HepG2 (cell line): ENCODE data around the gene ISG20L2. TPM values are rescaled to one million over a fixed set of nuclear protein-coding genes. Genes with fewer than 3 reads are reported as not detected.

Experiments used
- CHCHD3 ChIP-seq: sonication (generic); formaldehyde crosslinking; IDR thresholded peaks from 2 replicates; pipeline ENCODE4 v1.8.0; 2022; ENCODE audit warnings: mild to moderate bottlenecking, missing genetic modification reagents, moderate library complexity
- DBP ChIP-seq: sonication (generic); formaldehyde crosslinking; IDR thresholded peaks from 2 replicates; pipeline ENCODE4 v1.4.0; 2020; ENCODE audit warnings: missing genetic modification reagents; ENCODE audit errors: not compliant biosample characterization
- EEA1 ChIP-seq: sonication (generic); formaldehyde crosslinking; IDR thresholded peaks from 2 replicates; pipeline ENCODE4 v1.5.1; 2020; ENCODE audit warnings: mild to moderate bottlenecking, missing genetic modification reagents, borderline replicate concordance
- IKZF1 ChIP-seq: fragments of 450-650 bp; IDR thresholded peaks from 2 replicates; pipeline ENCODE4 v1.7.1; 2016
- JUN ChIP-seq: sonication (generic); formaldehyde crosslinking; IDR thresholded peaks from 2 replicates; pipeline ENCODE4 v1.4.0; 2020; ENCODE audit warnings: mild to moderate bottlenecking, missing genetic modification reagents
- MAZ ChIP-seq, 2 experiments: sonication (generic) in 1 of 2; formaldehyde crosslinking in 1 of 2; IDR thresholded peaks; 2 replicates each; pipeline versions ENCODE4 v1.5.0 to v1.6.1; 2012 to 2020; ENCODE audit warnings: low read depth in 2 of 2, mild to moderate bottlenecking in 2 of 2, borderline replicate concordance in 1 of 2, improper control_type of control experiment in 1 of 2, low read length in 1 of 2, missing genetic modification reagents in 1 of 2, moderate library complexity in 1 of 2
- MTA1 ChIP-seq: sonication (generic); formaldehyde crosslinking; IDR thresholded peaks from 2 replicates; pipeline ENCODE4 v1.4.0; 2020; ENCODE audit warnings: missing genetic modification reagents, mild to moderate bottlenecking, borderline replicate concordance
- NR3C1 ChIP-seq: sonication (generic); formaldehyde crosslinking; IDR thresholded peaks from 2 replicates; pipeline ENCODE4 v1.4.0; 2020; ENCODE audit warnings: missing genetic modification reagents
- PITX1 ChIP-seq: sonication (generic); formaldehyde crosslinking; IDR thresholded peaks from 2 replicates; pipeline ENCODE4 v1.5.1; 2020; ENCODE audit warnings: mild to moderate bottlenecking, missing genetic modification reagents
- REL ChIP-seq: sonication (generic); formaldehyde crosslinking; conservative IDR thresholded peaks from 2 replicates; pipeline ENCODE4 v1.8.0; 2022; ENCODE audit warnings: mild to moderate bottlenecking, missing genetic modification reagents, moderate library complexity
- SIX1 ChIP-seq: sonication (generic); formaldehyde crosslinking; IDR thresholded peaks from 2 replicates; pipeline ENCODE4 v1.4.0; 2020; ENCODE audit warnings: missing genetic modification reagents, borderline replicate concordance
- SNAI1 ChIP-seq: sonication (generic); formaldehyde crosslinking; IDR thresholded peaks from 2 replicates; pipeline ENCODE4 v1.5.0; 2020; ENCODE audit warnings: mild to moderate bottlenecking, missing genetic modification reagents, borderline replicate concordance
- SRF ChIP-seq: IDR thresholded peaks from 2 replicates; pipeline ENCODE4 v1.6.1; 2011; ENCODE audit warnings: mild to moderate bottlenecking, low read depth, low read length, moderate library complexity
- TBX2 ChIP-seq: sonication (generic); formaldehyde crosslinking; IDR thresholded peaks from 2 replicates; pipeline ENCODE4 v1.5.0; 2020; ENCODE audit warnings: missing genetic modification reagents, mild to moderate bottlenecking, borderline replicate concordance
- TCF7 ChIP-seq: sonication (generic); IDR thresholded peaks from 2 replicates; pipeline ENCODE4 v1.6.1; 2016; ENCODE audit warnings: antibody characterized with exemption, low read depth
- TEAD3 ChIP-seq: optimal IDR thresholded peaks from 2 replicates; pipeline ENCODE3; 2016; ENCODE audit warnings: borderline replicate concordance
- TFDP2 ChIP-seq: sonication (generic); formaldehyde crosslinking; IDR thresholded peaks from 2 replicates; pipeline ENCODE4 v1.4.0; 2020; ENCODE audit warnings: missing genetic modification reagents
- USF2 ChIP-seq, 2 experiments: sonication (generic) in 1 of 2; formaldehyde crosslinking in 1 of 2; IDR thresholded peaks; 2 replicates each; pipeline versions ENCODE4 v1.5.1 to v1.6.1; 2011 to 2020; ENCODE audit warnings: borderline replicate concordance in 1 of 2, low read depth in 1 of 2, low read length in 1 of 2, mild to moderate bottlenecking in 1 of 2, missing genetic modification reagents in 1 of 2, moderate library complexity in 1 of 2
- ZMYM3 ChIP-seq: sonication (generic); formaldehyde crosslinking; IDR thresholded peaks from 2 replicates; pipeline ENCODE4 v1.5.1; 2020; ENCODE audit warnings: mild to moderate bottlenecking, missing genetic modification reagents
- ZNF160 ChIP-seq: sonication (generic); formaldehyde crosslinking; IDR thresholded peaks from 2 replicates; pipeline ENCODE4 v1.8.0; 2022; ENCODE audit warnings: mild to moderate bottlenecking, inconsistent platforms, missing genetic modification reagents
- ZNF253 ChIP-seq: sonication (generic); formaldehyde crosslinking; IDR thresholded peaks from 2 replicates; pipeline ENCODE4 v1.8.0; 2022; ENCODE audit warnings: mild to moderate bottlenecking, missing genetic modification reagents, borderline replicate concordance
- ZNF709 ChIP-seq: sonication (generic); formaldehyde crosslinking; IDR thresholded peaks from 2 replicates; pipeline ENCODE4 v1.5.0; 2020; ENCODE audit warnings: mild to moderate bottlenecking, missing genetic modification reagents
- ZNF780A ChIP-seq: sonication (generic); formaldehyde crosslinking; IDR thresholded peaks from 2 replicates; pipeline ENCODE4 v1.8.0; 2022; ENCODE audit warnings: mild to moderate bottlenecking, missing genetic modification reagents, moderate library complexity
- ZNF790 ChIP-seq: sonication (generic); formaldehyde crosslinking; IDR thresholded peaks from 2 replicates; pipeline ENCODE4 v1.8.0; 2022; ENCODE audit warnings: missing genetic modification reagents, mild to moderate bottlenecking, borderline replicate concordance
- polyA plus RNA-seq, 8 experiments: library from polyadenylated mRNA; depleted of rRNA in 3 of 8; stranded (reverse) in 7 of 8; unstranded in 1 of 8; fragments of >200 nt; fragmentation: Illumina TruSeq in 4 of 8; extraction: Trizol in 4 of 8; gene quantifications; 2 replicates each; pipeline versions ENCODE4 v1.2.1 to v1.2.3, GENCODE V29; 2011 to 2016; ENCODE audit warnings: low read depth in 4 of 8, missing spikeins in 1 of 8, mixed read lengths in 1 of 8; ENCODE audit not compliant: insufficient read depth in 1 of 8
- total RNA-seq, 5 experiments: library from RNA; depleted of rRNA; stranded (reverse); fragments of >200 nt; fragmentation: Illumina TruSeq; extraction: Trizol; gene quantifications; 2 replicates each; pipeline ENCODE4 v1.2.3, GENCODE V29; 2016; ENCODE audit warnings: low read depth in 1 of 5

Gene ISG20L2
- total and polyA plus RNA-seq, 2 of the 13 experiments (the other 11 are each of a cell fraction or from before 2014, with no cell fraction given): 19.8 to 21.3 TPM

GRCh38 chr1:156740741-156741480, 12.3 kb upstream of the ISG20L2 start, which contains the start of gene MRPL24 (continued):
- TF ChIP-seq ZNF709 (CRISPR knock-in tag) (no peak; the same call in 1 of the 2 replicates), SIX1 (CRISPR knock-in tag) (no peak), JUN (CRISPR knock-in tag) (peak; percentile 71), SNAI1 (CRISPR knock-in tag) (peak; percentile 65; the same call in 1 of the 2 replicates), TFDP2 (CRISPR knock-in tag) (peak; percentile 80), MAZ (IDR thresholded peaks at IDR 0.05; ENCODE audit: borderline replicate concordance, low read depth, low read length) (peak; percentile 91; the same call in 1 of the 2 replicates), MAZ (CRISPR knock-in tag; IDR thresholded peaks at IDR 0.05; ENCODE audit: low read depth) (peak; percentile 89), USF2 (IDR thresholded peaks at IDR 0.05; ENCODE audit: low read depth, low read length) (no peak), USF2 (CRISPR knock-in tag; IDR thresholded peaks at IDR 0.05; ENCODE audit: borderline replicate concordance) (0 out of 2 replicates have a peak, but pooled peaks have one; percentile 39), ZNF780A (no peak), NR3C1 (no peak), MTA1 (peak; percentile 76; the same call in 1 of the 2 replicates), SRF (no peak; the same call in 1 of the 2 replicates), TCF7 (no peak), ZNF160 (CRISPR knock-in tag) (0 out of 2 replicates have a peak, but pooled peaks have one; percentile 71), PITX1 (CRISPR knock-in tag) (peak; percentile 79), ZNF790 (CRISPR knock-in tag) (no peak; the same call in 1 of the 2 replicates), TBX2 (CRISPR knock-in tag) (peak; percentile 88), IKZF1 (no peak), ZMYM3 (CRISPR knock-in tag) (no peak; the same call in 1 of the 2 replicates), DBP (CRISPR knock-in tag) (no peak), ZNF253 (CRISPR knock-in tag) (no peak; the same call in 1 of the 2 replicates), REL (CRISPR knock-in tag) (no peak), EEA1 (CRISPR knock-in tag) (peak; percentile 91; the same call in 1 of the 2 replicates), CHCHD3 (CRISPR knock-in tag) (no peak), TEAD3 (CRISPR knock-in tag) (peak; percentile 69)
